ENCODE measurements around the gene COL23A1. TPM values are rescaled to one million over a fixed set of nuclear protein-coding genes. Genes with fewer than 3 reads are reported as not detected.

Gene COL23A1
- total RNA-seq, 4 donors from 2014 or later: 0.44 to 0.65 (median 0.57) TPM; not detected in 1

GRCh38 chr5:178536541-178537466, 53.4 kb downstream of the COL23A1 start:
- no peak for TF ChIP-seq CTCF (IDR thresholded peaks at IDR 0.05; ENCODE audit: low read depth)

- TF ChIP-seq CTCF (IDR thresholded peaks at IDR 0.05; ENCODE audit: low read depth): no peak
Observed at GRCh38 chr5:178535299-178536175, 54.7 kb downstream of the COL23A1 start.

GRCh38 chr5:178533136-178533535, 57.1 kb downstream of the COL23A1 start:
- TF ChIP-seq CTCF (IDR thresholded peaks at IDR 0.05; ENCODE audit: low read depth): no peak

- TF ChIP-seq CTCF (IDR thresholded peaks at IDR 0.05; ENCODE audit: low read depth): no peak
Observed at GRCh38 chr5:178532666-178533065, 57.5 kb downstream of the COL23A1 start.

GRCh38 chr5:178532236-178532635, 58.0 kb downstream of the COL23A1 start:
- no peak for TF ChIP-seq CTCF (IDR thresholded peaks at IDR 0.05; ENCODE audit: low read depth)

- no peak for TF ChIP-seq CTCF (IDR thresholded peaks at IDR 0.05; ENCODE audit: low read depth)
Observed at GRCh38 chr5:178531786-178532185, 58.4 kb downstream of the COL23A1 start.

- TF ChIP-seq CTCF (IDR thresholded peaks at IDR 0.05; ENCODE audit: low read depth): no peak
Observed at GRCh38 chr5:178530526-178530925, 59.7 kb downstream of the COL23A1 start.
